Right lobe of liver (tissue), 6 donors: ENCODE measurements around the gene RPGRIP1L. TPM values are rescaled to one million over a fixed set of nuclear protein-coding genes. Genes with fewer than 3 reads are reported as not detected.

Experiments used
- ATAC-seq, 4 donors: fragments of 200-7000 bp; cut with Tn5 transposase; one replicate each; pipeline ENCODE4 v1.9.1; 2020; ENCODE audit warnings: mild to moderate bottlenecking in 4 of 4, moderate library complexity in 4 of 4
- DNase-seq, 3 donors: peaks; one replicate each; pipeline ENCODE4 v3.0.0-alpha.2; 2020
- H3K27ac ChIP-seq, 3 donors: fragments of 200-600 bp; one replicate each; pipeline ENCODE4 v1.8.0; 2022
- H3K27me3 ChIP-seq, 2 donors: fragments of 200-600 bp; one replicate each; pipeline ENCODE4 v1.8.0; 2022
- H3K36me3 ChIP-seq, 4 donors: fragments of 200-600 bp; sonication (generic) in 1 of 4; one replicate each; pipeline versions ENCODE4 v1.5.1 to v1.8.0; 2017 to 2022; ENCODE audit warnings: control low read depth in 1 of 4
- H3K4me1 ChIP-seq, 4 donors: fragments of 200-600 bp; sonication (generic) in 1 of 4; one replicate each; pipeline versions ENCODE4 v1.5.1 to v1.8.0; 2017 to 2022; ENCODE audit warnings: control low read depth in 1 of 4
- H3K4me3 ChIP-seq, 3 donors: fragments of 200-600 bp; one replicate each; pipeline ENCODE4 v1.8.0; 2022
- H3K9me3 ChIP-seq, 4 donors: fragments of 200-600 bp; sonication (generic) in 1 of 4; one replicate each; pipeline versions ENCODE4 v1.5.1 to v1.8.0; 2017 to 2022; ENCODE audit warnings: control low read depth in 1 of 4
- POLR2A ChIP-seq: fragments of 450-650 bp; IDR thresholded peaks from one replicate; pipeline ENCODE4 v1.6.1; 2017; ENCODE audit warnings: antibody characterized with exemption, mild to moderate bottlenecking
- WGBS: methylation state at CpG from one replicate; pipeline ENCODE4 v1.1.6; 2018; ENCODE audit warnings: low coverage, low lambda C conversion rate; ENCODE audit not compliant: insufficient coverage; ENCODE audit errors: missing lambda C conversion rate; 5-methylcytosine and 5-hydroxymethylcytosine counted together
- intact Hi-C, 2 donors: fragments of 100-400 bp; cut with DNase I; formaldehyde crosslinking; loops; one replicate each; pipeline versions ENCODE4 v1.11.2 to v1.14.1; 2022
- total RNA-seq, 6 experiments: library from RNA; depleted of rRNA in 2 of 6; stranded (reverse); fragments of >200 nt in 2 of 6; fragmentation: NEBNext Ultra II Directional in 3 of 6; extraction: Animal tissue kit (Norgen Biotek cat#: 25700) in 3 of 6; gene quantifications; one replicate each; pipeline versions ENCODE4 v1.1.0 to v1.2.4, GENCODE V29; 2016 to 2023
- TF ChIP-seq, protein P1 (sequence below), 4 donors: fragments of 200-600 bp in 3 of 4; fragments of 450-650 bp in 1 of 4; IDR thresholded peaks; one replicate each; pipeline versions ENCODE4 v1.5.1 to v1.8.0; 2016 to 2022; ENCODE audit warnings: antibody characterized with exemption in 4 of 4, mild to moderate bottlenecking in 2 of 4
- donor health status: DM: no; HTN: yes; CAD: no.
- donor health status: DM: no; HTN: no; CAD: no.
- donor health status: DM: no; HTN: no; CAD: no.
- donor health status: DM: no; HTN: yes; CAD: no.
- donor health status: DM: no; HTN: yes; CAD: no.

RPGRIP1L gene
- total RNA-seq, 6 experiments from 2014 or later = 0.86 to 2.0 (median 1.3) TPM

DNA sequence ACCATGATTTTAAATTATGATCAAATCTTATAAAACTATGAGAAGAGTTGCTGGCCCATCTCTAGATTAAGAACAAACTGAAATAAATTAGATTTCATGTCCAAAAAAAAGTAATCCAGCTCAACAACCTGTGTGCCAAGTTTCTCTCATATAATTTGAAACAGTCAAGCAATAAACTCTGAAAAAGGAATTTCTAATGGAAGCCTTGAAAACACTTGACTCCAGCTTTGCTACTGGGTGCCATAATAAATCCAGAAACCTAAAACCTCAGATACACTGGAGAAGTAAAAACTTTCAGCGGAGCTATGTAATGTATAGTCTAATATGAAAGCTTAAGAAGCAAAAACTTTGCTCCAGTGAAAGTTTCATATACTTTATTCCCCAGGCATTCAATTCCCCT lies 25.5 kb downstream of the RPGRIP1L start:
- DNase-seq = no peak
- ATAC-seq = no peak
- WGBS = 100% methylated on average over 1 of the region's 1 CpG
- H3K9me3 ChIP-seq = no peaks in the 10 kb centered on the region
- no peaks in the 10 kb centered on the region for H3K36me3 ChIP-seq
- H3K4me3 ChIP-seq = no peak overlapping the region
- H3K4me1 ChIP-seq = no peaks in the 10 kb centered on the region
- H3K27me3 ChIP-seq = no peaks in the 10 kb centered on the region
- TF ChIP-seq, protein P1, sequence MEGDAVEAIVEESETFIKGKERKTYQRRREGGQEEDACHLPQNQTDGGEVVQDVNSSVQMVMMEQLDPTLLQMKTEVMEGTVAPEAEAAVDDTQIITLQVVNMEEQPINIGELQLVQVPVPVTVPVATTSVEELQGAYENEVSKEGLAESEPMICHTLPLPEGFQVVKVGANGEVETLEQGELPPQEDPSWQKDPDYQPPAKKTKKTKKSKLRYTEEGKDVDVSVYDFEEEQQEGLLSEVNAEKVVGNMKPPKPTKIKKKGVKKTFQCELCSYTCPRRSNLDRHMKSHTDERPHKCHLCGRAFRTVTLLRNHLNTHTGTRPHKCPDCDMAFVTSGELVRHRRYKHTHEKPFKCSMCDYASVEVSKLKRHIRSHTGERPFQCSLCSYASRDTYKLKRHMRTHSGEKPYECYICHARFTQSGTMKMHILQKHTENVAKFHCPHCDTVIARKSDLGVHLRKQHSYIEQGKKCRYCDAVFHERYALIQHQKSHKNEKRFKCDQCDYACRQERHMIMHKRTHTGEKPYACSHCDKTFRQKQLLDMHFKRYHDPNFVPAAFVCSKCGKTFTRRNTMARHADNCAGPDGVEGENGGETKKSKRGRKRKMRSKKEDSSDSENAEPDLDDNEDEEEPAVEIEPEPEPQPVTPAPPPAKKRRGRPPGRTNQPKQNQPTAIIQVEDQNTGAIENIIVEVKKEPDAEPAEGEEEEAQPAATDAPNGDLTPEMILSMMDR (IDR thresholded peaks at IDR 0.05) = no peak
- no peak for TF ChIP-seq POLR2A
- H3K27ac ChIP-seq = no peak overlapping the region
- intact Hi-C loops = no loop called here

DNA sequence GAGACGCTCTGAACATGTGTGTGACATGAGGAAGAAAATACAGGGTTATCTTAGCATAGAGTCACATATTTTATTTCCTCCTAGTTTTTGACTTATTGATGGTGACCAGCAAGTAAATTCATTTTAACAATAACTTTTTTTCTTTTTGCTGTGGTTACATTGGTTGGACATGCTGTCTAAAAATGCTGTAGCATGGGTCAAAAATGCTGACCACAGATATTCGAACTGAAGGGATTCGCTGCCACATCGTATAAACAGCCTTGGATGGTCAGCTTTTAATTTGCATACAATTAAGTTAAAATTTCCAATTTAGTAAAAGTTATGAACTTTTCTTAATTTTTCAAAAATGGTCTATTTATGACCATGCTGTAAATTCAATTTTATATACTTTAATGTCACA lies 30.5 kb downstream of the RPGRIP1L start:
- no peak overlapping the region for H3K4me3 ChIP-seq
- no peaks in the 10 kb centered on the region for H3K27me3 ChIP-seq
- ATAC-seq (no peak), DNase-seq (no peak)
- WGBS = 99% methylated on average over 4 of the region's 4 CpGs
- TF ChIP-seq POLR2A = no peak
- TF ChIP-seq, protein P1 (IDR thresholded peaks at IDR 0.05) = no peak
- H3K9me3 ChIP-seq = no peaks in the 10 kb centered on the region
- no peak overlapping the region for H3K27ac ChIP-seq
- H3K4me1 ChIP-seq = no peaks in the 10 kb centered on the region
- intact Hi-C loops = no loop called here
- no peaks in the 10 kb centered on the region for H3K36me3 ChIP-seq

DNA sequence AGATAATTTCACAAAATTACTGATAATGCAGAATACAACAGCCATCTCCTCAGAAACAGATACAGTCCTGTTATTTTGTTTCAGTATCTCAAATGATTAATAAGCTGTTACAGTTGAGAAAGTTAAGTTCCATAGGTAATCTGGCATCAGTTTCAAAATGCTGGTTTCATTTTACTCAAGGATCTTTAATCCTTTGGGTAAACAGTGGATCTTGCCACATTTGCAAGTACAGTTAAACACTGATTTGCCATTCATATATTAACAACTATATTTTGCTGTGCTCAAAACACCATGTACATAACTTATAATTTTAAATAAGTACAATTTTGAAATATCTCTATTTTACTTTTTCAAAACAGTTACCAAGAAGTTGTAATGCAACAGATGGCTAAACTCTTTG lies 31.2 kb downstream of the RPGRIP1L start:
- ATAC-seq = no peak

GRCh38 chr16:53668869-53669268 lies 34.8 kb downstream of the RPGRIP1L start:
- intact Hi-C loops = no loop called here
- WGBS = 93% methylated on average over 2 of the region's 2 CpGs

More for the DNA sequence above, 31.2 kb downstream of the RPGRIP1L start:
- Histone ChIP-seq H3K27me3 (no peaks in the 10 kb centered on the region), H3K36me3 (no peaks in the 10 kb centered on the region), H3K27ac (no peak overlapping the region), H3K4me1 (no peaks in the 10 kb centered on the region), H3K9me3 (no peaks in the 10 kb centered on the region), H3K4me3 (no peak overlapping the region)
- intact Hi-C loops = no loop called here
- no peak for DNase-seq
- TF ChIP-seq, protein P1 (IDR thresholded peaks at IDR 0.05) = no peak
- no peak for TF ChIP-seq POLR2A

More at GRCh38 chr16:53668869-53669268, 34.8 kb downstream of the RPGRIP1L start:
- DNase-seq = no peak
- no peak overlapping the region for H3K27ac ChIP-seq
- TF ChIP-seq POLR2A = no peak
- TF ChIP-seq, protein P1 (IDR thresholded peaks at IDR 0.05) = no peak
- no peaks in the 10 kb centered on the region for H3K4me1 ChIP-seq
- H3K4me3 ChIP-seq = no peak overlapping the region
- ATAC-seq = no peak
- H3K9me3 ChIP-seq = no peaks in the 10 kb centered on the region
- H3K36me3 ChIP-seq = no peaks in the 10 kb centered on the region
- no peaks in the 10 kb centered on the region for H3K27me3 ChIP-seq
